IPS-NIHi7 (cell line): Measurements from ENCODE around the gene NTN4.
"Not testable (repeated sequence)": the region's sequence is repeated elsewhere in the genome, so short reads cannot be mapped to it uniquely, and the experiment has no call there.

Experiments
- DNase-seq: peaks from one replicate; pipeline ENCODE4 v3.0.0; 2012; ENCODE audit warnings: mixed read lengths; ENCODE audit errors: extremely low spot score

Gene NTN4

DNA sequence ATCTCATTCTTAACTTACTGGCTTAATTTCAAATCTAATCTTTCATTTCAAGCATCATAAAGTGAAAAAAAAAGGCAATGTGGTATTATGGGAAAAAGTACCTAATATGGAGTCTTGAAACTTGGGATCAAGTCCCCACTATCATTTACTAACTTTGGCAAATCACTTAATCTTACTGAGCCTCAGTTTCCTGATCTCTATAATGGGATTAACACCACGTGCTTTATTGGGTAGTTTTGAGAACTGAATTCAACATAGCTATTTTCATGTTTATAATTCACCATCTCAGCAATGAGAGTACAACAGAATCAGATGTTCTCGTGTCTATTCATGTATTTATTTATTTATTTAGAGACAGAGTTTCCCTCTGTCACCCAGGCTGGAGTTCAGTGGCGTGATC lies 78.3 kb downstream of the NTN4 start:
- no peak for DNase-seq

DNA sequence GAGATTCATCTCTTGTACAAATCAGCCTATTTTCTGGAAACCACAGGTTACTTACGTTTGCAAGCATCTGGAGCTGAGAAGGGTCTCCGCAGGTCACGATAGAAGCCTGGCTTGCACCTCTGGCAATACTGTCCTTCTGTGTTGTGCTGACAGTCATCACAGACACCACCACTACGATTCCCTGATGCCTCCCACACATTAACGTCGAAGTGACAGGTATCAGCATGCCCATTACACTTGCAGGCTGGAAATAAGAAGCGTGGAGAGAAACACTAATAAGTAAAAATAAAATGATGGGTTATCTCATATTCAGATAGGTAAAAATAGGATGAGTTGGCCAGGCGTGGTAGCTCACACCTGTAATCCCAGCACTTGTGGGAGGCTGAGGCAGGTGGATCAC lies 80.2 kb downstream of the NTN4 start:
- DNase-seq = no peak

DNA sequence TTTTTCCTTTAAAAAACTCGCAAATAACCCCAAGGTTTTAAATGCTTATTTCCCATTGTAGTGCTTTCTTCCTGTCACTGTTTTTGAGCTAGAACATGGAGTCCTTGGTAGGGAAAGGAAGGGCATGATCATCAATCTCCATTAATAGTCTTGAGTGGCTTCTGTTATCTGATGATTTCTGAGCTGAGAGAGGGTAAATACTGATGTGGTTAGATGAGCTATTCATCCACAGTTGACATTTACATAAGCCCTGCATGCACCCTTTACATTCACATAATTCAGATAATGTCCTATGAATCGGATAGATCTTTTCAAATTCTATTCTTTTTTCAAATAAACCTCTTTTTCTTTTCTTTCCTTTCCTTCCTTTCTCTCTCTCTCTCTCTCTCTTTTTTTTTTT lies 81.4 kb downstream of the NTN4 start:
- DNase-seq = no peak

DNA sequence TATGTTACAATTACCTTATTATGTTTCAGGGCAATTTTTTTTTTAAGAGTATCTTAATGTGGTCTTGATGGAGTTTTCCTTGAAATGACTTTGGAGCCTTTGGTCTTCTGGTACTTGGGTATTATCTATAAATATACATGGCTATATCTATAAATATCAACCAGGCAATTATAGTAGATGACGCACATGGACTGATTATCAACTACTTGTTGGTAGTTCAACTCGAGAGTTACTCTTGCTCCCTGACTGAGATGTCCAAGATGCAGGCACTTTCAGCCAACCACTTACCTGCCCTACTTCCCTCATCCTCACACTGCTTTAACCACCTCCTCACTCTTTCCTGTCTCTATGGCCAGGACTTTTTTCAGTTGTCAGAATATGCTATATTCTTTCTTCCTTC lies 85.4 kb downstream of the NTN4 start:
- DNase-seq = no peak

DNA sequence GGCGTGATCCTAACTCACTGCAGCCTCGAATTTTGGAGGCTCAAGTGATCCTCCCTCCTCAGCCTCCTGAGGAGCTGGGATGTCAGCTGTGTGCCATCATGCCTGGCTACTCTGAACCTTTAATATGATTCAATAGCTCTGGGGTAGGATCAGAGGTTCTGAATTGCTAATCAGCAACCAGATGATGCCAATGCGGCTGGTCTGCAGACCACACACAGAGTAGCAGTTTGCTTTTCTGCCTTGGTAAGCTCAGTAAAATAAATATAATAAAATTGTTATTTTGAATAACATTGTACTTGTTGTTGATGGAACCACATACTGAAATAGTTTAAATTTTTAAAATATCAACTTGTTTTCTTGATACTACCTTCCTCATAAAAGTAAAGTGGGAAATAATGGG lies 86.6 kb downstream of the NTN4 start:
- no peak for DNase-seq

DNA sequence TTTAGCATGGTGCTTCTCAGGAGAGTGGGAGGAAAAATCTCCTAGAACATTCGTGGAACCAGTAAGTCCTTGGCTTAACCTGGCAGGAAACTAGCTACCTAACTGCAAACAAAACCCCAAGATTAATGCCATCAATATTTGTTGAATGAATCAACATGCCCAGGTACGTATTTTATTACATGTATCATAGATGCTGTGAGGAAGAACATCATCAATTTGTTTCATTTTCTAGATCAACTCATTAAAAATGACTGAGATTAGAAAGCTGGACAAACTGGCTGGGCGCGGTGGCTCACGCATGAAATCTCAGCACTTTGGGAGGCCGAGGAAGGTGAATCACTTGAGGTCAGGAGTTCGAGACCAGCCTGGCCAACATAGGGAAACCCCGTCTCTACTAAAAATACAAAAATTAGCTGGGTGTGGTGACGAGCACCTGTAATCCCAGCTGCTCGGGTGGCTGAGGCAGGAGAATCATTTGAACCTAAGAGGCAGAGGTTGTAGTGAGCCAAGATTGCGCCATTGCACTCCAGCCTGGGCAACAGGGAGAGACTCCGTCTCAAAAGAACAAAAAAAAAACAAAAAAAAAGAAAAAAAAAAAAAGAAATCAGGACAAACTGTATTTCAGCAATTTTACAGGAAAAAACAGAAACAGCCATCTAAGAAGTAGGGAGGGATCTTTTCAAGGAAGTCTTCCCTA lies 88.7 kb downstream of the NTN4 start:
- no peak for DNase-seq

DNA sequence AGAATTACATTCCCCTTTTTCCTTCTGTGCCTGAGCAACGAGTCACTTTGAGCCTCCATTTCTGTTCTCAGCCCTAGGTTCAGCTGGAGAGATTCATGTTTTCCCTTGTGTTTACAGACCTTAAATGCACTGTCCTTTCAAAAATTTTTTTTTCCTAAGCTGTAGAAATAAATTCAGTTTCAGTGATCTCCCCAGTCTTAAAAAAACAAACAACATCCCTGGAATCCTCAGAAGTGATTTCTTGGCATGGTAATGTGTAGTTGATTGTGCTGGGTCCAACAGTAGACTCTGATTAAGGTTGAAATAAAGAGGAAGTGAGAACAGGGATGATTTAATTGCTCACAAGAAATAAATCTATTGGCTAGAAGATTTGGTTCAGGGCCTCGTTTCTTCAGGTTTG lies 89.3 kb downstream of the NTN4 start:
- no peak for DNase-seq

DNA sequence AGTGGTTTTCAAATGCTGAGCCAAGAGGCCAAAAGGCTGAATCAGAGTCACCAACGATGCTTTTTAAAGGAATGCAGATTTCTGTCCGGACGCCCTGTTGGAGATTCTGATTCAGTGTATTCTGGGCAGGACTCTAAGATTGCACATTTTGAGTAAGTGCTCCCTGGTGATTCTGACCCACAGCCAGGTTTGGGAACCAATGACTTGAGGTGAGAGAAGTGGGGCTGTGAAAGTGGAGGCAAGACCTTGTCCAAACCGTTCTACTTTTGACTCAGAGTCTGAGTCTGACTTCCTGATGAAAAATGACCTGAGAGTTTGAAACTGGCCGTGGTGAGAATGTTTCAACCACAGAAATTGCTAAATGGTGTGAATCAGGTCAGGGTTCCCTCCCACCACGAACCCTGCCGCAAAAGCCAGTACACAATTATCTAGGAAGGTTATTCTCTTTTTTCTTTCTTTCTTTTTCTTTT lies 90.2 kb downstream of the NTN4 start:
- DNase-seq = no peak

DNA sequence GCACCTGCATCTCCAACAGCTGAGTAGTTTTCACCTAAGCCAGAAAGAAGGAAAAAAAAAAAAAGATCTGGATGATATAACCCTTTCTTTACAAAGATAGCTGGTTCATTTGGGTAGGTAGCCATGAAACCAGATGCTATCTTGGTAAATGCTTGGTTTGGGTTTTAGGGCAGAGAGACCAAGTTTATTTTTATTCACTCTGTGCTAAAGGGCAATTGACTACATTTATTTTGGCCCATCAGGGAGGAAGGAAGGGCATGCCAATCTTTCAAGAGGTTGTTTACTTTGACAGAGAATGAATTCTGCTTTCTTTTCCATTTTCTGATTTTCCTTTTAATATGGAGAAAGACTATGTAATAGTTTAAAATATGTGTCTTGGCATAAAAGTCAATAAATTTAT lies 91.0 kb downstream of the NTN4 start:
- DNase-seq = no peak

DNA sequence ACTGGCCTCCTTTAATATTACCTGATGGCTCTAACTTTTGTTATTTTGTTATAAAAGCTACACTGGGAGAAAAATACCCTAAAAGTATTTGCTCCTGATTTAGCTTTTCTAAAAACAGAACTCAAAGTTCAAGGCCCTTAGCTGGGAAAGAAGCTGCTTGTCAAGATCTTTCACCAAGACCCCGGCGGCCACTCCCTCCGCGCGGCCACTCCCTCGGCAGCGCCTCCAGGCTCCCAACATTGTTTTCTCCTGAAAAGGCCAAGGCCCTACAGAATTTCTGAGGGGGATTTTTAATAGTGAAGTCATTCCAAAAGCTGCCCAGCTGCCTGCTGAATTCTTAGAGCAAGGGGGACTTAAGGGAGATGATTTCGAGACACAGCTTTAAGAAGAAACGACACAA lies 96.4 kb downstream of the NTN4 start:
- no peak for DNase-seq

DNA sequence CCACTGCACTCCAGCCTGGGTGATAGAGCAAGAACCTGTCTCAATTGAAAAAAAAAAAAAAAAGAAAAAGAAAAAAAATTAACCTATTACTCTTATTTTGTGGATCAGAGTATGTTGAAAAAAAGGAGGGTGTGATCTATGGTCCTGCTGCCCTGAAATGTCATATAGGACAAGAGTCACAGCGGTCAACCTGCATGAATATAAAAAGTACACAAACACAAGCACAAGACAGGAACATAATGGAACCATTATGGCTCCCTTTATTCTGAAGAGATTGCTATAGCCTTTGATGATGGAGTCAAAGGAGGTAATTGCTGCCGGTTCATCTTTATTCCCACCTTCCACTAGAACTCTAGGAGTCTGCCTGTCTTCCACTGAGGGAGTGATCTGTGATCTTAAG lies 96.9 kb downstream of the NTN4 start:
- DNase-seq = no peak

DNA sequence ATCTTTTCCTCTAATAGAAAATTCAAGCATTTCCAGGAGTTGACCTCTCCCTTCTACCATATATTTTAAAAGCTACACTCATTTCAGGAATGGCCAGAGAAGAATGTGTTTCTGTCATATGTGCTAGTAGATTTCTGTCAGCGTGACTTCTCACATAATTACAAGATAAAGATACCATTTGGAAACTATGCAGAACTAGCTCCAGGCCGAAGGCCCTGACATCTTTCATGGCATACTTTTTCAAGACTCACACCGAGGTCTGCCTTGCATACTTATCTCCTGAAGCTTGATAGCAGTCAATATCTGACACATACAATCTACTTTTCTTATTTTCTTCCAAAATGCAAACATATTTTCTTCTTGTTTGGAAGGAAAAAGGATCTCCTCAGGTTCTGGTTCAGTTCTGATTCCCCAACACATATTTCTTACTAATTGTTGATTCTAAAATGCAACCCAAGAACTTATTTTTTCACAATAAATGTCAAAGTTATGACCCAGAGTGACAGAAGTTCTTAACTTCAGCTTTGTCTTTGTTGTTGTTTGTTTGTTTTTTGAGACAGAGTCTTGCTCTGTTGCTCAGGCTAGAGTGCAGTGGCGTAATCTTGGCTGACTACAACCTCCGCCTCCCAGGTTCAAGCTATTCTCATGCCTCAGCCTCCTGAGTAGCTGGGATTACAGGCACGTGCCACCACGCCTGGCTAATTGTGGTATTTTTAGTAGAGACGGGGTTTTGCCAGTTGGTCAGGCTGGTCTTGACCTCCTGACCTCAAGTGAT lies 99.5 kb downstream of the NTN4 start:
- no peak for DNase-seq

DNA sequence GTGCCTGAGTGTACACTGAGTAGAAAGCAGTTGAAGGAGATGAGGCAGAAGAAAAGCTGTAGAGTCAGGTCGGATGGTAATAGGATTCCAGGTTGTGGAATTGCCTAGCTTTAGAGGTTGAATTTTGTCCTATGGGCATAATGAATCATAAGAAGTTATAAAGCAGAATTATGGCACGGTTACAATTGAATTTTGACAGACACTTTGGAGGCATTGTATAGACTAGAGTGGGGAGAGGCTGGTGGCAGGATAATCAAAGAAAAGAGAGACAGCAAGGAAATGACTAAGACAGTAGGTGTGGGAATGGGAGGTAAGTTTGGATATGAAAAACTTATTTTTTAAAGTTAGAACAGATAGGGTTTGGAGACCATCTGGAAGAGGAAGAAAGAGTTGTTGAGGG lies 102.6 kb downstream of the NTN4 start:
- DNase-seq = no peak

DNA sequence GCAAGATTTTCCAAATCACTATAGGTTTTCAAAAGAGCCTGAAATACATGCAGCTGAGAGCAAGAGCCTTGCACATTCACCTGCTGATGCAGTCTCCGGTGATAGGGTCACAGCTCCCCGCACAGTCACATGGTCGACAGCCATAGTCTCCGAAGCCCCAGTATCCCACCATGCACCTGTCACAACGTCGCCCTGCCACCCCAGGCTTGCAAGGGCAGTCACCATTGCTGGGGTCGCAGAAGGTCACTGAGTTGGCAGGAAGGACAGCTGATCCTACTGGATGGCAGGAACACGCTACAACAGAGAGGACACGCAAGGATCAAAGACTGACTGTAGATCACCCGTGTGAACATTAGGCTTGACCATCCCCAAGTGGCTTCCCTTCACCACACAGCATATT lies 107.1 kb downstream of the NTN4 start:
- DNase-seq = no peak

DNA sequence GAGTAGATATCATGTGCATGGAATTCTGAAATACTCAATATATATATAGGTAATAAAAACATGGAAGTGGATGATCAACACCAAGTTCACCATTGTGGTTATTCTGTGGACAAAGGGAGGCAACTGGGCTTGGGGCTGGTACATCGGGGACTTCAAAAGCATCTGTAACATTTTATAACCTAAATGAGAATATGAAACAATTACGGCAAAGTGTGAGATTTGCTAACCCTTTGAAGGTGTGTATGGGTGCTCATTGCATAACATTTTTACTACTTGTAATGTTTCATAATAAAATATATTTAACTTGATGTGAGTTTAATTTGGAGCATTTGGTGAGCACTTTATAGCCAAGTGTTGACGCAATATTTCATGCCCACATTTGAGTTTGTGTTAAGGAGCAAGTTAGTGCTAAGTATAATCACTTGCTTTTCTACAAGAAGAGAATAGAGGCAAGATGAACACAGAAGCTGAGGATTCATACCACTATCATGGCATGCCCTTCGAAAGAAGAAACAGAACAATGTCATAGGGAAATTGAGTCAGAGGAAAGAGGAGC lies 109.3 kb downstream of the NTN4 start:
- no peak for DNase-seq

DNA sequence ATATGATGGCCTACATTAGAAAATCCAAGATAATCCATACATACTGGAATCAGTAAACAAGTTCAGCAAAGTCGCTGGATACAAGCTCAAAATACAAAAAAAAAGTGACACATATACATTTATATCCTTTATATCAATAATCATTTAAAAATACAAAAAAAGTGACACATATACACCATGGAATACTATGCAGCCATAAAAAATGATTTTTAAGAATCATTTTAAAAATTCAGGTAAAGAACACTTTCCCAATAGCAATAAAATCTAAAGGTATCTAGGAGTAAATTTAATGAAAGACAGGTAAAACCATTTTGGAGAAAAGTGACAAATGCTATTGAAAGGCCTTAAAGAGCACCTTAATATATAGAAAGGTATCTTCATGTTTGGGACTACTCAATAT lies 111.9 kb downstream of the NTN4 start:
- no peak for DNase-seq

DNA sequence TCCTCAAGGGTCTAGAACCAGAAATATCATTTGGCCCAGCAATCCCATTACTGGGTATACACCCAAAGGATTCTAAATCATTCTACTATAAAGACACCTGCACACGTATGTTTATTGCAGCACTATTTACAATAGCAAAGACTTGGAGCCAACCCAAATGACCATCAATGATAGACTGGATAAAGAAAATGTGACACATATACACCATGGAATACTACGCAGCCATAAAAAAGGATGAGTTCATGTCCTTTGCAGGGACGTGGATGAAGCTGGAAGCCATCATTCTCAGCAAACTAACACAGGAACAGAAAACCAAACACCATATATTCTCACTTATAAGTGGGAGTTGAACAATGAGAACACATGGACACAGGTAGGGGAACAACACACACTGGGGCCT lies 112.8 kb downstream of the NTN4 start:
- not testable (repeated sequence) for DNase-seq

DNA sequence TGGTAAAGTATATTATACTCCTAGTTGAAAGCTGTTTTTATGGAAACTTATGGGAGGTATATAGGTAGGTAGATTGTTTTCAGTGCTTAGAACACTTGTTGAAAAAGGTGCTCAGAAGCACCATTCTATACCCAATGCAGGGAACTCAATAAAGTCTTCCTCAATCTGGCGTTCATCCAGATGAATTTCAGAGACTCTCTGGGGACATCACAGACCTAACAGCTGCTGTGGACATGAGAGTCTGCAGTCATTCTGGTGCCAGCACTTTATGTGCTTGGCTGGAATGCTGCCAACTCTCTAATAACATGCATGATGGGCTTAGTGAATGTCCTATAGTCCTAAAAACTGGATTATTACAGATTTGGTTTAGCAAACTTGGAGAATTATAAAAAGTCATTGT lies 115.9 kb downstream of the NTN4 start:
- no peak for DNase-seq

DNA sequence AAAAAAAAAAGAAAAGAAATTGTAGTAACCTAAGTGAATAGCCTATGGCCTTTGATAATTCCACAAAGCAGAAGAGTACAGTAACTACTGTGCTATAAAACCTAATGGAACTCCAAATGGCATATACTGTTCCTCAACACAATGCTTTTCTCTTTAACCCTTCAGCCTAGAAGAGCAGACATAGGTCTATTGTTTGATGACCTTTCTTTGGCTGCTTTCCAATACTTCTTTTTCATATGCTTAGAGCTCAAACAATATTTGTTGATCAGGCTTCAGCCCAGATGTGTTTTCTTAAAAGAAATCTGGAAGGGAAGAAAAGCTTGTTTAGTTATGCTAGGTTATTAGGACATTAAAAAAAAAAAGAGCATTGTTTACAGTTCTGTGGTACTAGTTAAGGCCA lies 116.4 kb downstream of the NTN4 start:
- no peak for DNase-seq

DNA sequence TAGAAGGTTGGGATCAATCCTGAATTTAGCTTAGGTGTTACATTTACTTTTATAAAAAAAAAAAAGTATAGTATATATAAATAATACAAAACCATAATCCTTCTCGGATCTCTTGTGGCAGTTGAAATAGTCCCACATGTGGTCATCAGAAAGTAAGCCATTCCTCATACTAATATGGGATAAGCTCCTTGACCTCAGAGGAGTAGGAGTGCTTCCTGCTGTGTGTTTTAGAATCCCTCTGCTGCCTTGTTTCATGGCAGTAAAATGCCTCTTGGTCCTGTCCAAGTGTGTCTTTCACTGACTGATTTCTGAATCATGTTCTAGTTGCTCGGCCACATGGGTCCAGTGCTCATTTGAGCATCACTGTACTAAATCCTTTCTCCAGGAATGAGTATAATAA lies 117.0 kb downstream of the NTN4 start:
- no peak for DNase-seq

DNA sequence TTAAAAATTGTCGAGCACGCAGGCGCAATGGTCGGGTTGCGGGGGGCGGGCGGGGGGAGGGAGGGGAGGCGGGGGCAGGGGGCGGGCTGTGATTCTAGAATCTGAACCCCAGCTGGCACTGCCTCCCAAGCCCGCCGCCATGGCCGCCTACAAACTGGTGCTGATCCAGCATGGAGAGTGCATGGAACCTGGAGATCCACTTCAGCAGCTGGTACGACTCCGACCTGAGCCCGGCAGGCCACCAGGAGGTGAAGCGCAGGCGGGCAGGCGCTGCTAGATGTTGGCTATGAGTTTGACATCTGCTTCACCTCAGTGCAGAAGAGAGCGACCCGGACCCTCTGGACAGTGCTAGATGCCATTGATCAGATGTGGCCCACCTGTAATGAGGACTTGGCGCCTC lies 118.4 kb downstream of the NTN4 start:
- DNase-seq = no peak

DNA sequence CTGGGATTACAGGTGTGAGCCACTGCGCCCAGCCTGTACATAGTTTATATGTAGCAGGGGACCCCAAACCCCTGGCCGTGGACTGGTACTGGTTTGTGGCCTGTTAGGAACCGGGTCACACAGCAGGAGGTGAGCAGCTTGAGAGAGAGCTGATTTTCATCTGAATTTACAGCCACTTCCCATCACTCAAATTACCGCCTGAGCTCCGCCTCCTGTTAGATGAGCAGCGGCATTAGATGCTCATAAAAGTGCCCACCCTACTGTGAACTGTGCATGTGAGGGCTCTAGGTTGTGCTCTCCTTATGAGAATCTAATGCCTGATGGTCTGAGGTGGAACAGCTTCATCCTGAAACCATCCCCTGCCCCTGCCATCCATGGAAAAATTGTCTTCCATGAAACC lies 119.3 kb downstream of the NTN4 start:
- DNase-seq = no peak

DNA sequence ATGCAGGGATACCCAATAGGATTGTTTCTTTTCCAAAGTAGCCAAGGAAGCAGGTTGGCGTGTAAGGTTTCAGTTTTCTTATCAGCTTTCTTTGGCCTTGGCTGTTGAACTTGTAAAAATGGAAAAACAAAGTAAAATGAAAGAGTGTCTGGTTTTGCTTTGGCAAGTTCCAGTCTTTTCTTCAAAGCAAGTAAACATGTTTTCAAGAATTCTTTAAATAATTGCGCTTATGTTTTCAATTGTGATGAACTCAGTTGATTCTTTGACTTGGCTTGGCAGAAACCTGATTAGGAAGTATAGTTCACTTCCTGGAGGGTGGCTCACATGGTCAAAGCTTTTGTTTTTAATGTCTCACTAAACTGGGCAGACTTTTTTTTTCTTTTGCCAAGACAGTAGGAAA lies 127.0 kb downstream of the NTN4 start:
- no peak for DNase-seq
